NCI-H226 (cell line): ENCODE results near the gene NDUFS3.
"Not testable (repeated sequence)": the region's sequence is repeated elsewhere in the genome, so short reads cannot be mapped to it uniquely, and the experiment has no call there.

ENCODE experiments used
- DNase-seq: peaks from one replicate; pipeline ENCODE4 v3.0.0-alpha.2; 2015

NDUFS3 gene

DNA sequence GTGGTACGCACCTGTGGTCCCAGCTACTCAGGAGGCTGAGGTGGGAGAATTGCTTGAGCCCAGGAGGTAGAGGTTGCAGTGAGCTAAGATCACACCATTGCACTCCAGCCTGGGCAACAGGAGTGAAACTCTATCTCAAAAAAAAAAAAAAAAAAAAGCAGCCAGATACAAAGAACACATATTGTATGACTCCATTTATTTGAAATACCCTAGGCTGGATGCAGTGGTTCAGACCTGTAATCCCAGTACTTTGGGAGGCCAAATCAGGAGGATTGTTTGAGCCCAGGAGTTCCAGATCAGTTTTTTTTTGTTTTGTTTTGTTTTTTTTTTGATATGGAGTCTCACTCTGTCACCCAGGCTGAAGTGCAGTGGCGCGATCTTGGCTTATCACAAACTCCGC, 16.5 kb upstream of the NDUFS3 start:
- not testable (repeated sequence) for DNase-seq

- not testable (repeated sequence) for DNase-seq
These were observed 14.5 kb upstream of the NDUFS3 start for GRCh38 chr11:47564366-47564765.

DNA sequence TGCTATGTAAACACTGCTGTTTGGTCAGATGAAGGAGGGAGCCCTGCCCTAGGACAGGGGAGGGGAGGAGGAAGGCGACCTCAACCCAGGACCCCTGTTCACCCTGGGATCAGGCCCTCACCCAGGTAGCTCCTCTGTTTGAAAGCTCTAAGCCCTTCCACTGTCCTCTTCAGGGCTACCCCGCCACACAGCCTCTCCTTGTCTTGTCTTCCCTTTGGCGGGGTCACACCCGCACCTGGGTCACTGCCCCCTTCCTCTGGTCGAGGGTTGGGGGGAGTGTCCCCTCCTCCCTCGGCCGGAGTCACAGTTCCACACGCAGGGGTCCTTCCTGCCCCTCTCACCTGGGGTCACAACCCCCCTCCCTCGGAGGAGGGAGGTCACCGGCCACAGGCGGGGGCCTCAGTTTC, 13.9 kb upstream of the NDUFS3 start:
- no peak for DNase-seq

GRCh38 chr11:47565340-47566148, 13.3 kb upstream of the NDUFS3 start, which contains the start of gene PTPMT1:
Gene PTPMT1, plus strand, starts transcription at chr11:47565599. Its CDS starts 24 bp downstream, at chr11:47565623.
- peak; percentile 68 for DNase-seq

DNA sequence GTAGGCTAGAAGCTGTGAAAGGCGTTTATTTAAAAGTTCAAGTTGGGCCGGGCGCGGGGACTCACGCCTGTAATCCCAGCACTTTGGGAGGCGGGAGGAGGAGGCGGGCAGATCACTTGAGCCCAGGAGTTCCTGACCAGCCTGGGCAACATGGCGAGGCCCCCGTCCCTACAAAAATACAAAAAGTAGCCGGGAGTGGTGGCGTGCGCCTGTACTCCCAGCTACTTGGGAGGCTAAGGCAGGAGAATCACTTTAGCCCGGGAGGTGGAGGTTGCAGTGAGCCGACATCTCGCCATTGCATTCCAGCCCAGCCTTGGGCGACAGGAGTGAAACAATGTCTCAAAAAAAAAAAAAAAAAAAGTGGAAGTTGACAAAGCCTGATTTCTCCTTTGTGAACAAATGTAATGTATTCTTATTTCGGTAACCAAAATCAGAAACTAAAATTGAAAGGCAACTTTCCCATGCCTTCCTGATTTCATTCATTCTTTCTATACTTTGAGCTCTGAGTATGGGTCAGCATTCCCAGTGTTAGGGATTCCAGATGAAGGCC, 12.7 kb upstream of the NDUFS3 start:
- no peak for DNase-seq

GRCh38 chr11:47569646-47570045, 9.2 kb upstream of the NDUFS3 start:
- DNase-seq: no peak

DNA sequence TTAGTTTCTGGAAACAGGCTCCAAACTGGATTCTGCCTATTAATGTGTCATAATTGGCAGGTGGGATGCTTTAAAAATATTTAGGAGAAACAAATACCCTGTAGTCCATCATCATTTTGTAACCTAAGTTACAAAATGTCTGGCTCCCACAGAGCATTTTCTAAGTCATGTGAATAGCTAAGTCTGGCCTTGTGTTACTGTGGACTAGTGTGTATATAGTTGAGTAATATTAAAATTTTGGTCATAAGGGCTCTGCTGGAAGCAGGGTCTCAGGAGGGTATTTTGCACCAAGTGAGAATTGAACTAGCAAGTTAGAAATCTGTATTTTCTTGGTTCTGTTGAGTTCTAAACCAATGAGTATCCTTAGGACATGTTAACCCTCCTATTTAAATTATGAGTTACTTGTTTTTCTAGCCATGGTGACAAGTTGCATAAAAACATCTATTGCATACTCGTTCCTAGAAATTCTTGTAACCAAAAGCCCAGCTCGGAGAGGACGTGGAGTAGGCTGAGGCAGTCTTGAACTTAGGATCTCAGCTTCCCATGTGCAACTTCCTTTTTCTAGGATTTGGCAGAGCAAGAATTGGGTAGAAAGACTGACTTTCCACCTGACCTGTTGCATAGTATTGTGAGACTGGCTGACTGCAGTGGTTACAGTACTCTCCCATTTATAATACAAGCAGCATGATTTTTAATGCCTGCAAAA, 8.1 kb upstream of the NDUFS3 start:
- DNase-seq: no peak

- DNase-seq: no peak
These were observed 7.5 kb upstream of the NDUFS3 start for GRCh38 chr11:47571357-47571729.

- DNase-seq: peak; percentile 68
These were observed 7.0 kb upstream of the NDUFS3 start for GRCh38 chr11:47571895-47572294.

- no peak for DNase-seq
These were observed 6.1 kb upstream of the NDUFS3 start for GRCh38 chr11:47572715-47573255.

DNA sequence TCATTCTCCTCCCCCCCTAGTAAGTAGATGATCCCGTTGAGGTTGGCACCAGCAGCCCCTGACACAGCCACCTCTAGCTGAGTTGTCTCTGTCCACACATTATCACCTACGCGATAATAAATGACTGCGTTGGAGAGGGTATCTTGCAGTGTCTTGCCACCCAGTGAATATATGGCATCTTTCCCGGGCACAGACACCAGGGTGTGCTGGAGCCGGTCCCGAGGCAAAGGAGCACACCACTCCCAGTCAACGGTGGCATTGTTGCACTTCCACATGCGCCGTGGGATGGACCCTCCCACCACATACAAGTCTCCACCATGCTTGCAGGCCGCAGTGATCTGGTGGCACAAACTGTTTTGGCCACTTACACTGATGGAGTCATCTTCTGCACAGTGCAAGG, 5.6 kb upstream of the NDUFS3 start:
- DNase-seq: no peak

GRCh38 chr11:47577460-47578041, 1.3 kb upstream of the NDUFS3 start:
- no peak for DNase-seq

- DNase-seq: no peak
These were observed 5.0 kb downstream of the NDUFS3 start for GRCh38 chr11:47583844-47584243.

- DNase-seq: no peak
These were observed 7.4 kb downstream of the NDUFS3 start, which contains the start of gene FAM180B for GRCh38 chr11:47586098-47586855. Gene FAM180B, plus strand, starts transcription at chr11:47586678. Its CDS starts 91 bp downstream, at chr11:47586769.

DNA sequence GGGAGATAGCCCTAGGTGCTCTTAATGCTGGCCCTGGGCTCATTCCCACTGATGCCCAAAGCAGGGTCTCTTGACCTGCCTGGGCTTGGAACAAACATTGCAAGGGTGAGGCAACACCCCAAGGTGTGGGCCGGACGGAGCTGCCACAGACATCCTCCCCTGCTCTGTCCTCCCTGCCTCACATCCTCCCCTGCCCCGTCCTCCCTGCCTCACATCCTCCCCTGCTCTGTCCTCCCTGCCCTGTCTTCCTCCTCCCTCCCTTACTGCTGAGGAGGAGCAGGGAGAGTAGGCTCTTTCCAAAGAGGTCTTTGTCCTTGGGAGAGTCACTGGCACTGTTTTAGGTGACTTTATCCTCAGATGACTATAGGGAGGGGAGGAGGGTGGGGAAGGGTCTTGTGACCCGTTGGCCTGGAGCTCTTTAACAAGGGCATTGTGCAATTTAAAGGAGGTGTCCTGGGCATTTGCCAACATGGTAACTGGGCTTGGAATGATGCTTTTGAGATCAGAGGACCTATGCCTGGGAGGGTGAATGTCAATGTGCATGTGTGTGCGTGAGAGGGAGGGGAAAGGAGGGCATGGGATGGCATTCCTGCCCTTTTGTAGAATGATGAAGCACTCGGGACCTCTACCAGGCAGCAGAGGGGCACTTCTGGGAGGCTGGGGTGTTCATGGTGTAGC, 8.3 kb downstream of the NDUFS3 start:
- no peak for DNase-seq

- DNase-seq: no peak
These were observed 9.0 kb downstream of the NDUFS3 start for GRCh38 chr11:47587723-47588326.

DNA sequence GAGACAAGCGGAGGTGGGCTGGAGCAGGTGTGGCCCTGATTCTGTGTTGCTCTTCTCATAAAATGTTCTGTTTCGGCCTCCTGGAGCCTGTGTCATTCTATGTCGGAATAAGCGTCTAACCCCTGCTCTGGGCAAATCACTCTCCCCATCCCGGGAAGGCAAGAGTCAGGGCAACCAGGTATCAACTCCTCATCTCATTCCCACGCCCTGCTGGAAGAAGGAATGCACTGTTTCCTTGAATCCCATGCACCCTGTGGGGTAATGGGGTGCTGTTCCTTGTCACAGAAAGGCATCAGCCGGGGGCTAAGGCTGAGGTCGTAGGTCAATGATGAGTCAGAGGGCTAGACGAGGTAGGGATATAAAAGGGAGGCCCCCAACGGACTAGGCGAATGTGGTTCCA, 10.2 kb downstream of the NDUFS3 start:
- DNase-seq: no peak

DNA sequence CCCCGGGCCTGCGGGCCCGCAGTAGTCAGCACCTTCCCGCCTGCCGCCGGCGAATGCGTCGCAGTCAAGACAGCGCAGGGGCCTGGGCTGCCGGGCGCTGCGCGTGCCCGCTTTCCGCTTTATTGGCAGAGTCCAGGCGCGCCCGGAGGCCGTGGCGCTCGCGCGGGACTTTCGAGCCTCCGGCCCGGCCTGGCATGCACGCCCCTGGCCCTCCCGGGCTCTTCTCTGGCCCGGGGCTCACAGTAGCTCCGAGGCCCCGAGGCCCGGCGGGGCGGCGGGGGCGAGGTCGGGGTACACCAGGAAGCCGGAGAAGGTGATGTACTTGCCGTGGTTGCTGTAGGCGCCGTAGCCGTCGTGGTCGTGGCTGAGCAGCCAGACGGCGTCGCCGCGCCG, 10.7 kb downstream of the NDUFS3 start:
- DNase-seq: no peak

DNA sequence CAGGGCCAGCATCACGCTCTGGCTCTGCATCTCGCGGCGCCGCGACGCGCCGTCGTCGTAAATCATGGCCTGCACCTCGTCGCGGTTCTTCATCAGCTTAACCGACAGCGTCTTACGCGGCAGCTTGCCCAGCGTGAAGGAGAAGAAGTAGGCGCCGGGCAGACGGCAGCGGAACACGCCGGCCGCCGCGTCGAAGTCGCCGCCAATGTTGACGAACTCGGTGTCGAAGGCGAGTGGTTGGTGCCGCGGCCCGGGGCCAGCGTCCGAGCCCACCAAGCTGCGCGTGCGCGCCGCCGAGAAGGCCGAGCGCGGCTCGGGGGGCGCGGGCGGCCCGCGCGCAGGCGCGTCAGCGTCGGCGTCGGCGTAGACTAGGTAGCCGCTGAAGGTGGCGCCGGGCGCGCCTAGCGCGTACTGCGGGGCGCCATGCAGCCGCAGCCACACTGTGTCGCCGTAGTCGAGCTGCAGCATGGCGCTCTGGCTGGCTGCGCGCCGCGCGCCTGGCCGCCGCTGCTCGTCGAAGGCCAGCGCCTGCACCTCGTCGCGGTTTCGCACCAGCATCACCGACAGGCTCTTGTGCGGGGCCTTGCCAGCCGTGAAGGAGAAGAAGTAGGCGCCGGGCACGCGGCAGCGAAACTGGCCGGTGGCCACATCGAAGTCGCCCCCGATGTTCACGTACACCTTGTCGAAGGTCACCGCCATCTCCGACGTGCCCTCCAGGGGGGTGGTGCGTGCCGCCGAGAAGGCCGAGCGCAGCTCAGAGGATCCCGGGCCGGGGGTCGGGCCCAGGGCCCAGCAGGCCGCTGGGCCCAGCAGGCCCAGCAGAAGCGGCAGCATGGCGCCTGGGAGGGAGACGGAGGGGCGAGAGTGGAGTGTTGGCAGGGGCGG, 11.3 kb downstream of the NDUFS3 start:
- DNase-seq: no peak

GRCh38 chr11:47591764-47592163, 12.9 kb downstream of the NDUFS3 start:
- DNase-seq: no peak
